Putamen (tissue), 1 donor: ENCODE data around the gene CNIH2.
"Not testable (repeated sequence)": the region's sequence is repeated elsewhere in the genome, so short reads cannot be mapped to it uniquely, and the experiment has no call there.

Source experiments
- DNase-seq: peaks from one replicate; pipeline ENCODE4 v3.0.0-alpha.2; 2016; ENCODE audit warnings: low spot score

Gene CNIH2

GRCh38 chr11:66277064-66277463 lies 911 bp upstream of the CNIH2 start:
- not testable (repeated sequence) for DNase-seq

GRCh38 chr11:66278363-66279091 lies 552 bp downstream of the CNIH2 start:
- DNase-seq, result no peak

- DNase-seq, result no peak
Observed at GRCh38 chr11:66279092-66279734, 1.2 kb downstream of the CNIH2 start.

GRCh38 chr11:66280428-66280827 lies 2.5 kb downstream of the CNIH2 start:
- no peak for DNase-seq

- no peak for DNase-seq
Observed at GRCh38 chr11:66281001-66281400, 3.0 kb downstream of the CNIH2 start.

GRCh38 chr11:66281776-66282467 lies 3.9 kb downstream of the CNIH2 start:
- no peak for DNase-seq

- peak; percentile 98 for DNase-seq
Observed at GRCh38 chr11:66282468-66283455, 4.8 kb downstream of the CNIH2 start.

GRCh38 chr11:66283461-66284105 lies 5.6 kb downstream of the CNIH2 start:
- no peak for DNase-seq

GRCh38 chr11:66284526-66285078 lies 6.6 kb downstream of the CNIH2 start:
- no peak for DNase-seq

GRCh38 chr11:66285250-66285947 lies 7.4 kb downstream of the CNIH2 start:
- DNase-seq, result no peak

GRCh38 chr11:66286699-66287098 lies 8.7 kb downstream of the CNIH2 start:
- no peak for DNase-seq

GRCh38 chr11:66287211-66287888 lies 9.4 kb downstream of the CNIH2 start:
- DNase-seq, result no peak

- no peak for DNase-seq
Observed at GRCh38 chr11:66287889-66288670, 10.1 kb downstream of the CNIH2 start.

GRCh38 chr11:66288671-66289547 lies 10.9 kb downstream of the CNIH2 start, which contains the start of gene YIF1A:
Gene YIF1A (minus strand): TSS chr11:66289143. CDS start chr11:66288985, 158 bp downstream.
- peak; percentile 99 for DNase-seq

- DNase-seq, result no peak
Observed at GRCh38 chr11:66289548-66290329, 11.8 kb downstream of the CNIH2 start.

- no peak for DNase-seq
Observed at GRCh38 chr11:66290330-66290621, 12.3 kb downstream of the CNIH2 start.

- no peak for DNase-seq
Observed at GRCh38 chr11:66291303-66291705, 13.3 kb downstream of the CNIH2 start.
